HK-2 (cell line): Measurements from ENCODE around the gene DEXI.

Experiments used
- DNase-seq: peaks from one replicate; pipeline ENCODE4 v3.0.0-alpha.2; 2018; ENCODE audit not compliant: unreplicated experiment

Gene DEXI

DNA sequence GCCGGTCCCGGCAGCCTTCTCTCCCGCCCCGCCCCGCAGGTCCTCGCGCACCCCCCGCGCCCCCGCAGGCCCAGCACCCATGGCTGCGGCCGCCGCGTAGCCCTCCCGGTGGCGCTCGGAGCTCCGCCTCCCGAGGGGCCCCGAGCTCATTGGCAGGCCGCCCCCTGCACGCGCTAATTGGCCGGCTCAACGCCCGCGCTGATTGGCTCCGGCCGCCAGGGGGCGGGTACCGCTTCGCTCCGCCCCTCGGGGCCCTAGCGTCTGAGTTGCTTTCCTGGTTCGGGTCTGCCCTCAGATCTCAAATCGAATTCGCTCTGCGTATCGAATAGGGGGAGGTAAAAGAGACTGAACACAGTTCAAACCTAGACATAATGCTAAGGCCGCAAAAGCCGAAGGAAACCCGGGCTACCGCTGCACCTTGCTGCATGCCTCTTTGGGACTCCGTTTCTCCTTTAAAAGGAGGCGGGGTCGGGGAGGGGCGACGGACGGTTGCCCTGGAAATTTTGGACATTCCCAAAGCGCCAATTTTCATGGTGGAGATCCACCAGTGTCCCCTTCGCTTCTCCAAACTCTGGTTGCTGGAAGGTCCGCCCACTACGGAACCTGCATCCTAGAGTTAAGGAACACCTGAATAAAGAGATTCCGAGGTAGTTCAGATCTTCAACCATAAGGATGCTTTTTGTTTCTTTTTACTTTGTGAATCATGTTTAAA, at the start of gene DEXI:
Gene DEXI (minus strand): TSS at position 117 of the 712 bp plus-strand sequence. CDS start 463 bp downstream, outside the sequence.
- DNase-seq, result peak; percentile 88

DNA sequence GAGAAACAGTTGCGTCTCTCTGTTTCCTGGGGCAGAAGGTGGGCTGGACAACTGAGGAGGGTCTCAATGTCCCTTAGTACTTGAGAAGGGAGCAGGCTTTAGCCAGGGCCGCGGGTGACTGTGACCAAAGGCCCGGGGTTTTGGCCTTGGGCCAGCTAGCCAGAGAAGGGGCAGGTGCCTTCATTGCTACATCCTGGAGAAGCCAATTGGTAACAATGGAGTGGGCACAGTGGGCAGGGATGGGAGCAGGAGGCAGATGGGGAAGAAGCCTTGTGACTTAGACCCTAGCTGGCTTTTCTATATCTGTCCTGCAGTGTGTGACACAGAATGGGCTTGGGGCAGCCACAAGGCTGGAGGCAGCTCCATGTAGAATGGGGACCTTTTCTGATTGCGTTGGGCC, 48.1 kb upstream of the DEXI start:
- DNase-seq, result no peak

DNA sequence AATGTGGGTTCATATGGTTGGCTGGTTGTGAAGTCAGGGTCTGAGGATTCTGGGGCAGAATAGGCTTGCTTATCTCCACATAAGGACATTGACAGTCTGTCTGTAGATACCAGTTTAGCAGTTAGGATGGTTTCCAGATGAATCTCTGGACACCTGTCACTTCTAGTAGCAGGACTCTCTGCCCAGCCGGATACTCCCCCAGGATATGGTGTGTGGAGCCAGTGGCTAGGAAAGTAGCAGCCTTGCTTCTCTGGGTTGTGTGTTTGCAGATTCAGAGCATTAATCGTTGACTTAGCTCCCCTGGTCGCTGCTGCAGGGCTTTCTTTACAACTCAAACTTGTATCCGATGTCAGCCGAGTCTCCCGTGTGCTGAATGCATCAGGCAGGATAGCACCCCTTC, 47.3 kb upstream of the DEXI start:
- no peak for DNase-seq

DNA sequence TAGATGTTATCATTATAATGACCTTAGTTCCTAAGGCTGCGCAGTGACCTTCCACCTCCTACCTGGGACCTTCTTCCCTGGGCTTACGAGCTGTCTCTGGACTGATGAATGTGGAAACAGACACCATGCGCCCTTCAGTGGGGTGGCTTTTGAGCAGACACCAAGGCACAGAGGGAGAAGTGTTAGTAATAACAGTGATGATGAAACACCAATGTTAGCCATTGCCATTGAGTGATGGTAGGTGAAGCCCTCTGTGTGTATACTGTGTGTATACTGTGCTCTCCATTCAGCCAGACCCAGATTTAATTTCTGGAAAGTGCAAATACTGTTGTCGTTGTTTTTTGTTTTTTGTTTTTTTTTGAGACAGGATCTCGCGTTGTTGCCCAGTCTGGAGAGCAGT, 46.6 kb upstream of the DEXI start:
- DNase-seq, result no peak

DNA sequence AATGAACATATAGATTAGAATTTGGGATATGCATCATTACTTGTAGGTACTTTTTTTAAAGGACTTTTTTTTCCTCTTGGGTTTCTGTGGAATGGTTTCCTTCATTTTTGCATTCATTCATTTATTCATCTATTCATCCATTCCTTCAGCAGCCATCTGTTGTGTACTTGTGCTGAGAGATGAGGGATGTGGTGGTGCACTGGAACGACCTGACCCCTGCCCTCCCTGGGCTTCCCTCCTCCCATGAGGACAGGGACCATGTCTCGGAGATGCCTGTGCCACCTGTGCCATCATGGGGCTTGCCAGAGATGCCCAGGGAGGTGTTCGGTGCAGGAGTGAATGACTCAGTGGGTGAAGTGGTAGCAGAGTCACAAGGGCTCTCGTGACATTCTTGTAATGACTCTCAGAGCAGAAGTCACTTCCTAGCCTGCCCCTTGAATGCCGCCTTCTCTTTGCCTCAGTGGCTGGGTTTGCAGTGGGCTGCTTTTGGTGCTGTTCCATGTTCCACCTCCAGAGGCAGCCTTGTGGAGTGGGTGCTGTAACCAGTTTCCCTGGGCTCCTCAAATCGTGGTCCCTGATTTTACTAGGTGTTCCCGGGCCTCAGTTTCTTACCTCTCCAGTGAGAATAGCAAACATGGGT, 46.0 kb upstream of the DEXI start:
- DNase-seq, result no peak

GRCh38 chr16:10987361-10988163, 45.3 kb upstream of the DEXI start:
- no peak for DNase-seq

- no peak for DNase-seq
Observed at GRCh38 chr16:10984509-10984908, 42.2 kb upstream of the DEXI start.

DNA sequence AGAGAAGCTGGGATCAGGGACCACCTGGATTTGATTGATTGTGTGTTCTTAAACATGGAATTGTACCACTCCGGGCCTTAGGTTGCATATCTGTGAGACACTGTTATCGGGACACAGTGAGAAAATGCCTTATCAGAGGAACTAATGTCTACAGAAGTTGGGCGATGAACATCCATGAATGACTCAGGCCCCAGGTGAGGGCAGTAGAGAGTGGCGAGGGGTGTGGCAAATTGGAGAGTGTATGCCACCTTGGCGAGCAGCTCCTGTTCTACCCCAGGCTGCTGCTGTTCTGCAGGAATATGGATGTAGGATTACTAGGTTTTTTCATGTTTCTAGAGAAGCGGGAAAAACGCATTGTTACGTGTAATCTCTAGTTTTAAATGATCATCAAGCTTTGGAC, 40.9 kb upstream of the DEXI start:
- no peak for DNase-seq

DNA sequence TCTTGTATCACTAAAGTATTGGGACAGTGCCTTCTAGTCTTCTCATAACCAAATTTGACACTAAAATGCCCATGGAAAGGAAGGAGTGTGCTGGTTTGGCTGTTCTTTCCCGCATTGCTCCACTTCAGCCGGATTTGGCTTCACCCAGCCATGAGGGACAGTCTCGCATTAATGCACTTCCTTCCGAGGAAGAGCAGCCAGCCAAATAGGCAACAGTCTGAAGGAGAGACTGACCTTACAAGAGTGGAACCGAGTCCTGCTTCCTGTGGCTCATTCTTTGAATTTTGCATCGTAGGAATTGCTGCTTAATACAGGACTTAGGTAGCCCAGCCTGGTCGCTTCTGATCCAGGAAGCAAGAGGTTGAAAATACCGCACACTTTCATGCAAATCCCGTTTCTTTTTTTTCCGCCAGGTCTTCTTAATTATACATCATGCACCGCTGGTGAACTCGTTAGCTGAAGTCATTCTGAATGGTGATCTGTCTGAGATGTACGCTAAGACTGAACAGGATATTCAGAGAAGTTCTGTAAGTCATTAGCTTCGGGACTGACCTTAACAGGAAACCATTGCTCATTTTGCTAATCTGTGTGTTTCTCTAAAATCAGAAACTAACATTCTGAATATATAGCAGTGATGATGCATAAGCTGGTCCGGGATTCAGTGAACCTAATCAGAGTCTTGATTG, 40.3 kb upstream of the DEXI start:
- no peak for DNase-seq

DNA sequence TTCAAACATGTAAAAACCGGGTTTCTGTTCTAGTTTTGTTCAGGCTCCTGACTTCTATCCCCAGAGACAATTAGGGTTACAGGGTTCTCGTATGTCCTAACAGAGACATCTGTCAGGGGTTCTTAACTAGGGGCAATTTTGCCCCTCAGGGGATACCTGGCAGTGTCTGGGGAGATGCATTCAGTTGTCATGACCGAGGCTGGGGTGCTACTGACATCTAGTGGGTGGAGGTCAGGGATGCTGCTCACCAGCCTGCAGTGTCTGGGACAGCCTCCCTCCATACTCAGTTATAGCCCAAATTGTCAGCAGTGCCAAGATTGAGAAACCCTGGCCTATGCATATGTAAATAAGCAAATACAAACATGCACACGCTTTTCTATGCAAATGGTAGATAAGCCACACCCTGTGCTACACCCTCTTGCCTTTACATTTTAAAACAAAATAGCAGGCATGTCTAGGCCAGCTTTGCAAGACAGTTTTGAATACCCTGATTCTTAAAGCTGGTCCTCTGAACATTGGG, 39.5 kb upstream of the DEXI start:
- no peak for DNase-seq

DNA sequence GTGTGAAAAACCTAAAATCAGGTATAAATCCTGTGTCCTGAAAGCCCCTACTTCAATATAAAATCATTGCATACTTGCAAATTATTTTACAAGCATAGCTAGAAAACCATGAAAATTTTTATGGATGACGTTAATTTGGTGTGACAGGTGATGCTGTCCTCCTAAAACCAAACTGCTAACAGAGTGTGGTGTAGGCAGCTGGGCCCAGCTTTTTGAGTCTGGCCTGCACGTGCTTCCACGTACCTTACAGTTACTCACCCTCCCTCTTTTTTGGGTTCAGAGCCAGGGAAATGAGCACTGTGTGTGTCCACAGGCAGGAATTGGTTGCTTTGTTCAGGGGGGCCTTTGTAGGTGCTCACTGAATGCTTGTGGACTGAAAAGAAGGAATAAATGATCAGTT, 38.5 kb upstream of the DEXI start:
- DNase-seq, result no peak

DNA sequence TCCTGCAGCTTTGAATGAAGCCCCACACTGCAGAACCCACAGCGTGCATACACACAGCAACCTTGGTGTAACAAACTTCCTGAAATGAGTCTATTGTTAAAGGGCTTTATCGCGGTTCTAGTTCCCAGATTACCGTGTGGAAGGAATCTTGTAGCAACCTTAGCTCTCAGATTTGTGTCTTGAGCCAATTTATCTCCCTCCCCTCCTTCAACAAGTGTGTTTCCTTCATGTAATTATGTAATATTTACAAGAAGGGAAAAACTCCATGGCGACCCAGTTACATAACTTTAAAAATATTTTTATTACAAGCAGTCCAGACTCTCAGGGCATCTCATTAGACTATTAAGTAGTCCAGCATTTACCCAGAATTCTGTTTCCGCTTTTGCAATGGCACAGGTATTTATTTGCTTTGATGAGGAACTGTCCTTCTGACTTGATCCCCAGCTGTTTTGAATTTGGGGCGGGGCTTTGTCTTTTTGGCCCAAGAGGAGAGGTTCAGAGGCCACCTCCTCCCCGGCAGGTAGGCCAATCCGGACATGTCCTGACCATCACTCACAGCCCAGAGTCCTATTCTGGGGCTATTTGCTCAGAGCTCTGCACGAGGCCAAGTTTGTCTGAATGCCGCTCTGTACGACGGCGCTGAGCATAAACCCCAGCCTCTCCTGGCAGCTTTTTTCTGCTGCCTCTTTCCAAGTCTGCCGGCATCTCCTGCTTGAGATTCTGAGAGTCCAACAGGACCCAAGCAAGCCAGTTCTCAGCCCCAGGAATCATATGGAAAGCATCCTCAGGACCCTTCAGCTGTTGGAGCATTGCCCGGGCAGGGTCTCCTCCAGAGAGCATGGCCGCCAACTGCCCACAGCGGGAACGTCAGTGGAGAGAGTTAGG, 37.7 kb upstream of the DEXI start:
- no peak for DNase-seq

GRCh38 chr16:10978871-10979446, 36.7 kb upstream of the DEXI start:
- no peak for DNase-seq

DNA sequence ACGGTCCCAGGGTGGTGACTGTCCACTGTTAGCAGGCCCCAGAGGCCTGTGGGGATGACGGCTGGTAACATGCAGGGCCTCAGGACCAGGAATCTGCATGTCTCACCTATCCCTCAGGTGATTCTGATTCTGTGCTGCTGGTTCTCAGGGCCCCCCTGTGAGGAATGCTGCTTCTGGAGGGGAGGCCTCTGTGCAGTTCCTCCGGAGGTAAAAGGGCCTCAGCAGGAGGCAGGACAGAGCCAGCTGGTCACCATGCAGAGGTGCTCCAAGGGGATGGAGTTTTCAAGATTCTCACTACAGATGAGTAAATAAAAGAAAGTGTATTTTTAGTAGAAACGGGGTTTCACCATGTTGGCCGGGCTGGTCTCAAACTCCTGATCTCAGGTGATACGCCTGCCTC, 35.9 kb upstream of the DEXI start:
- DNase-seq, result no peak

GRCh38 chr16:10976634-10977033, 34.4 kb upstream of the DEXI start:
- DNase-seq, result no peak

GRCh38 chr16:10972819-10973464, 30.7 kb upstream of the DEXI start:
- no peak for DNase-seq

DNA sequence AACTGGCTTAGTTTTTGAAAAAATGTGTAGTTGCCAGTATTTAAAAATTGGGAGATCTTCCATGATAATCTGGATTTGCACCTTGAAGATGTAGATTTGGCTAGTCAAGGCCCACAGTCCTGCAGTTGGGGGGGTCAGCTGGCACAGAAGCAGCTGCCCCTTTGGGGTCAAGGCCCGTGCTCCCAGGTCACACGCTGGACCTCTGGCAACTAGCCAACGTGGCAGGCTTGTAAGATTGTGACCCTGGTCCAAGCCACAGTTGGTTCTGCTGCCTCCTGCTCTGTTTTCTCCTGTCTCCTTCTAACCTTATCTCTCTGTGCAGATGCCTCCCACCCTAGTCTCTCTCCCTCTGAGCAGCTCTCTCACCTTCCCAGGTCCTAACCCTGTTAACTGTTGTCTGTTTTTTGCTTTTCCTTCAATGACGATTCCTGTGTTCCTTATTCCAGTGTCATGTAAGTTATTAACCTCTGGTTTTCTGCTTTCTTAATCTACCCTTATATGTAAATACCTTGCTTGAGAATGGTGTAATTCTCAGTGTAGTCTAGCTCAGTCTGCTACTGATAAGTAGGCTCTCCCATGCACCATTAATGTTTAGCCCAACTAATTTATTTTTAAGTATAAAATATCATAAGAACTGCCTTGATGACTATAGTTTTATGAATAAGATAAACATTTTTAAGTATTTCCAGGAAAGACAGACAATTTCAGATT, 30.0 kb upstream of the DEXI start:
- no peak for DNase-seq

DNA sequence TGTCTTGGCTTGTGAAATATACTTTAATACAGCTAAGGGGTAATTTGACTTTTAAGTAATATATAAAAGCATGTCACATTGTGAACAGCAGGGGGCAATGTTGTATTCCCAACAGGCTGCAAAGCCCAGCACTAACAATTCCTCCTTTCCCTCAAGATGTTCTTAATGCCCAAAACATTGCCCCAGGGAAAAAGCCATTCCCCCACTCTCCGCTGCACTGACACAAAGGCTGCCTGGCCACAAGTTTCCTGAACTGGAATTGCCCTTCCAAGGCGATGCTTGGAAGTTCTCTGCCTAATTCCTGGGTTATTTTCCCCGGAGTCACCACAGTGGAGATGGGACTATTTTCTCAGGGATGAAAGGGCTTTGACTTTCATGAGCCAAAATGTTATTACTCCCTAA, 29.3 kb upstream of the DEXI start:
- DNase-seq, result no peak

- DNase-seq, result no peak
Observed at GRCh38 chr16:10970065-10970464, 27.8 kb upstream of the DEXI start.

- no peak for DNase-seq
Observed at GRCh38 chr16:10969615-10970014, 27.3 kb upstream of the DEXI start.
